Measurements from ENCODE around the gene GINS2.

- TF ChIP-seq CTCF (IDR thresholded peaks at IDR 0.05) (no peak), POLR2A (IDR thresholded peaks at IDR 0.05) (no peak)
Measured at GRCh38 chr16:85667841-85668413, 20.8 kb downstream of the GINS2 start.

All from thyroid gland (tissue), 4 donors.